K562 (cell line): ENCODE results near the gene LRMDA.

ENCODE experiments used
- NR2C1 ChIP-seq, 2 experiments: fragments of 450-650 bp; IDR thresholded peaks; 2 replicates each; pipeline ENCODE4 v1.6.1; 2017; ENCODE audit warnings: mild to moderate bottlenecking in 2 of 2, antibody characterized with exemption in 1 of 2, inconsistent platforms in 1 of 2, missing compliant biosample characterization in 1 of 2, missing genetic modification characterization in 1 of 2
- RBBP5 ChIP-seq: fragments of 200-600 bp; sonication (generic); IDR thresholded peaks from 2 replicates; pipeline ENCODE4 v1.6.1; 2012; ENCODE audit warnings: borderline replicate concordance, mild to moderate bottlenecking, low read length, control low read depth, inconsistent platforms; ENCODE audit not compliant: insufficient read depth, poor library complexity, severe bottlenecking
- ZNF384 ChIP-seq: IDR thresholded peaks from 2 replicates; pipeline ENCODE4 v1.6.1; 2012; ENCODE audit warnings: low read depth, low read length, improper control_type of control experiment
- TF ChIP-seq, protein P1 (sequence below): fragments of 250-450 bp; sonication (Bioruptor Pico); IDR thresholded peaks from 2 replicates; pipeline ENCODE4 v1.5.0; 2021; ENCODE audit warnings: mild to moderate bottlenecking, borderline replicate concordance

DNA sequence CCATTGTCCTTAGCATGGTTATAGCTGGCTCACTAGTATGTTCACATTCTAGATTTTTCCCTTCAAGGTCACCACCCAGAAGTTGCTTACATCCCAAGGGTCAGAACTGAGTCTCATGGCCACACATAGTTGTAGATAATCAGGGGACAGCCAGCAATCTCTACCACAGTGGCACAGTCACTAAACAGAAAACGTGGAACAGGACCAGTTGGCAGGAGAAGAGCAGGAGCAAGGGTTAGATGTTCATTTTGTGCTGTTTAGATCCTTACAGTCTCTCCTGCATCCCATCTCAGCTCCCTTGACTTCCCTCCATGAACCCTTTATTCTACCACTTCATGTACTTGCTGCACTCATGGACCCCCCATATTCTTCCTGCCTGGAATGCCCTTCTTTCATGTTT lies 73.9 kb downstream of the LRMDA start:
- TF ChIP-seq ZNF384 = no peak
- no peak for TF ChIP-seq NR2C1 (IDR thresholded peaks at IDR 0.05)
- TF ChIP-seq NR2C1 (tag; IDR thresholded peaks at IDR 0.05) = no peak
- TF ChIP-seq, protein P1, sequence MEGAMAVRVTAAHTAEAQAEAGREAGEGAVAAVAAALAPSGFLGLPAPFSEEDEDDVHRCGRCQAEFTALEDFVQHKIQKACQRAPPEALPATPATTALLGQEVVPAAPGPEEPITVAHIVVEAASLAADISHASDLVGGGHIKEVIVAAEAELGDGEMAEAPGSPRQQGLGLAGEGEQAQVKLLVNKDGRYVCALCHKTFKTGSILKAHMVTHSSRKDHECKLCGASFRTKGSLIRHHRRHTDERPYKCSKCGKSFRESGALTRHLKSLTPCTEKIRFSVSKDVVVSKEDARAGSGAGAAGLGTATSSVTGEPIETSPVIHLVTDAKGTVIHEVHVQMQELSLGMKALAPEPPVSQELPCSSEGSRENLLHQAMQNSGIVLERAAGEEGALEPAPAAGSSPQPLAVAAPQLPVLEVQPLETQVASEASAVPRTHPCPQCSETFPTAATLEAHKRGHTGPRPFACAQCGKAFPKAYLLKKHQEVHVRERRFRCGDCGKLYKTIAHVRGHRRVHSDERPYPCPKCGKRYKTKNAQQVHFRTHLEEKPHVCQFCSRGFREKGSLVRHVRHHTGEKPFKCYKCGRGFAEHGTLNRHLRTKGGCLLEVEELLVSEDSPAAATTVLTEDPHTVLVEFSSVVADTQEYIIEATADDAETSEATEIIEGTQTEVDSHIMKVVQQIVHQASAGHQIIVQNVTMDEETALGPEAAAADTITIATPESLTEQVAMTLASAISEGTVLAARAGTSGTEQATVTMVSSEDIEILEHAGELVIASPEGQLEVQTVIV = no peak
- no peak for TF ChIP-seq RBBP5
